Osteocyte (in vitro differentiated cells): ENCODE results near the gene CADM1. TPM values are rescaled to one million over a fixed set of nuclear protein-coding genes. Genes with fewer than 3 reads are reported as not detected.

ENCODE experiments used
- DNase-seq: peaks from one replicate; pipeline ENCODE4 v3.0.0; 2021; ENCODE audit warnings: mixed read lengths; ENCODE audit not compliant: unreplicated experiment; ENCODE audit errors: extremely low spot score
- H3K27ac Mint-ChIP-seq: one replicate; pipeline ENCODE4 v1.8.0; 2021; ENCODE audit warnings: mild to moderate bottlenecking, mixed read lengths; ENCODE audit not compliant: unreplicated experiment
- H3K27me3 Mint-ChIP-seq: one replicate; pipeline ENCODE4 v1.8.0; 2021; ENCODE audit warnings: mixed read lengths; ENCODE audit not compliant: unreplicated experiment
- H3K36me3 Mint-ChIP-seq: one replicate; pipeline ENCODE4 v1.8.0; 2021; ENCODE audit warnings: mixed read lengths; ENCODE audit not compliant: unreplicated experiment
- H3K4me1 Mint-ChIP-seq: one replicate; pipeline ENCODE4 v1.8.0; 2021; ENCODE audit warnings: mixed read lengths; ENCODE audit not compliant: unreplicated experiment
- H3K4me3 Mint-ChIP-seq: one replicate; pipeline ENCODE4 v1.8.0; 2021; ENCODE audit warnings: mild to moderate bottlenecking, moderate library complexity, mixed read lengths; ENCODE audit not compliant: unreplicated experiment
- H3K9me3 Mint-ChIP-seq: one replicate; pipeline ENCODE4 v1.8.0; 2021; ENCODE audit warnings: mixed read lengths; ENCODE audit not compliant: unreplicated experiment
- total RNA-seq: library from RNA; stranded (reverse); gene quantifications from 2 replicates; pipeline ENCODE4 v1.2.1, GENCODE V29; 2021
- TF ChIP-seq, protein P1 (sequence below): fragments of 200-600 bp; sonication (generic); IDR thresholded peaks from 2 replicates; pipeline ENCODE4 v1.5.0; 2021; ENCODE audit warnings: antibody characterized with exemption, mild to moderate bottlenecking, moderate library complexity

CADM1 gene
- total RNA-seq, 1 donor from 2014 or later: 24.2 TPM

DNA sequence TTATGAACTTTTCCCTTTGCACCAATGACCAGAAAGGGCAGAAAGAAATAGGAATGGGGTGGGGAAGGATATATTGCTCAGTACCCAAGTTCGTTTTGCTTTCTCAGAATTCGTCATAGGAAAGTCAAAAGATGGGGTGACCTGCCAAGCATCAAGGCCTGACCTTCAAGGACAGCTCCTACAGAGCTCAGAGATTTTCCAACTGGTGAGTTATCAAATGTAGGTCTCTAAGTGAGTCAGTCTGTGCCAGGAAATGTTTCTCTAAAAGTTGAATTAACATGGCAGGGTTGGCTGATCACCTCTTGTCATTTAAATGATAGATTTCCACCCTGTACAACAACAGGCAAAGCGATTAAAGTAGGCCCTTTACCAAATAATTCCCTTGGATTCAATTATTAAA is 307.2 kb downstream of the CADM1 start:
- Mint-ChIP-seq H3K27me3 (no peaks in the 10 kb centered on the region), H3K4me3 (no peak overlapping the region), H3K9me3 (no peaks in the 10 kb centered on the region), H3K4me1 (peaks cover 47% of the 10 kb centered on the region), H3K27ac (no peak overlapping the region), H3K36me3 (no peaks in the 10 kb centered on the region)
- no peak for DNase-seq
- TF ChIP-seq, protein P1, sequence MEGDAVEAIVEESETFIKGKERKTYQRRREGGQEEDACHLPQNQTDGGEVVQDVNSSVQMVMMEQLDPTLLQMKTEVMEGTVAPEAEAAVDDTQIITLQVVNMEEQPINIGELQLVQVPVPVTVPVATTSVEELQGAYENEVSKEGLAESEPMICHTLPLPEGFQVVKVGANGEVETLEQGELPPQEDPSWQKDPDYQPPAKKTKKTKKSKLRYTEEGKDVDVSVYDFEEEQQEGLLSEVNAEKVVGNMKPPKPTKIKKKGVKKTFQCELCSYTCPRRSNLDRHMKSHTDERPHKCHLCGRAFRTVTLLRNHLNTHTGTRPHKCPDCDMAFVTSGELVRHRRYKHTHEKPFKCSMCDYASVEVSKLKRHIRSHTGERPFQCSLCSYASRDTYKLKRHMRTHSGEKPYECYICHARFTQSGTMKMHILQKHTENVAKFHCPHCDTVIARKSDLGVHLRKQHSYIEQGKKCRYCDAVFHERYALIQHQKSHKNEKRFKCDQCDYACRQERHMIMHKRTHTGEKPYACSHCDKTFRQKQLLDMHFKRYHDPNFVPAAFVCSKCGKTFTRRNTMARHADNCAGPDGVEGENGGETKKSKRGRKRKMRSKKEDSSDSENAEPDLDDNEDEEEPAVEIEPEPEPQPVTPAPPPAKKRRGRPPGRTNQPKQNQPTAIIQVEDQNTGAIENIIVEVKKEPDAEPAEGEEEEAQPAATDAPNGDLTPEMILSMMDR: no peak

DNA sequence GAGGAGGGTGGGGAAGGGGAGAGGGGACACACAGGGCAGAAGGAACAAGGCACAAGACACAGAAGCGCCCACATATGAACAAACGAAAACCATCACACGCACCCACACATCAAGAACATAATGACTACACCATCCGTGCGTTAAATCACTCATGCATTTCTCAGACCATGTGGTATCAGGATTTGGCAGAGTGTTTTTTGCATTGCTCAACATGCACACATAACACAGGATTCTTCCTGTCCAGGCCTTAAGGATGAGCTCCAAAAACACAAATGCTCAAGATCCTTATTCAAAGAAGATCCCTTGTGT is 309.5 kb downstream of the CADM1 start:
- no peak overlapping the region for H3K27ac Mint-ChIP-seq
- DNase-seq: no peak
- peaks cover 26% of the 10 kb centered on the region for H3K4me1 Mint-ChIP-seq
- H3K27me3 Mint-ChIP-seq: no peaks in the 10 kb centered on the region
- TF ChIP-seq, protein P1: no peak
- H3K36me3 Mint-ChIP-seq: no peaks in the 10 kb centered on the region
- no peaks in the 10 kb centered on the region for H3K9me3 Mint-ChIP-seq
- H3K4me3 Mint-ChIP-seq: no peak overlapping the region

DNA sequence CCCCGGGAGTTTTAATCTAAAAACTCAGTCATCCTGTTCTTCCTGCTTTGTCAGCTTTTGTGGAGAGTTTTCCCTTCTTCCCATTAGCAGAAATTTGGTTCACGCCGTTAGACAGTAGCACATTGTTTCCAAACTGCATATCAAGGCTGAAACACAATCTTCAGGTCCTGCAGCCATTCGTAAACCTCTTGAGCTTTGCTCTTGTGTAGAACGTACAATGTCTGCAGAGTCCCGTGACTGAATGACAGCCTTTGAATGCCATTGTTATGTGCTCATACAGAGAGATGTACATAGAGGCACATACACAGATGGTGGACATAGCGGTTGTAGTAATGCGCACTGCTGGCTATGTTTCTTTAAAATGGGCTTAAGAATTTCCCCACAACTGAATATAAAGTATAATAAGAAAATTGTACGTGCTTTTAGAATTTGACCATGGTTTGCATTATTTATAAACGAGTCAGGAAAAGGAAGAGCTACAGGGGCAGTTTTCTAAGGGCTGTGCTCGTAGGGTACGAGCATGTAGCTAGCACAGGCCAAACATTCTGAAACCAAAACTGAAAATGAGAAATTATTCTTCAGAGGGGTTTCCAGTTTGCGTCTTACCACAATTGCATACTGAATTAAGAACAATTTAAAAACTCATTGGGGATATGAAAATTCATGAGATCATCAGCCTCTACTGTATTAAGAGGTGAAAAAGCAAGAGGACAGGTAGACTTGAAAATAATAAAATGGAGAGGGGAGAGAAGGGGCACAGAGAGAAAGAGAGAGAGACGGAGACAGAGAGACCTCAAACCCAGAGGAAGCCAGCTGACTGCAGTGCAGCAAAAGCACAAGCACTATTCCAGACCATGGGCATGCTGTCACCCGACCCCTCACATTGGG is 310.1 kb downstream of the CADM1 start:
- H3K9me3 Mint-ChIP-seq: no peaks in the 10 kb centered on the region
- TF ChIP-seq, protein P1: no peak
- no peak for DNase-seq
- no peak overlapping the region for H3K27ac Mint-ChIP-seq
- no peak overlapping the region for H3K4me3 Mint-ChIP-seq
- H3K4me1 Mint-ChIP-seq: peaks cover 20% of the 10 kb centered on the region
- H3K27me3 Mint-ChIP-seq: no peaks in the 10 kb centered on the region
- no peaks in the 10 kb centered on the region for H3K36me3 Mint-ChIP-seq

DNA sequence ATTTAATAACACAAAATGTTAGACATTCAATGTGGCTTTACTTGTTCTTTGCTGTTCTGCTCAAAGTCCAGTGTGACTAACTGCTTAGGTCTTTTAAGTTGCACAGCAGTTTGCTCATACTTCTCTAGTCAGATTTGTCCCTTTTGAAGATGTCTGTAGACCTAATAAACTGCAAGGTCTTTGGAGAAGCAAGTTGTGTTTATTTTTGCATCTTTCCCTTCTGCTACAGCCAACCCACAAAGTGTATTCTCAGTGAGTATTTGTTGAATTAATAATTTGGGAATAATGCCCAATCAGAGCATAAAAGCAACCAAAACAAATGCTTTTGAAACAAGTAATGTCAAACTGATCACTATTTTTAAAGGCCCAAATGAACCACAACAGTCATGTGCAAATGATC is 312.5 kb downstream of the CADM1 start:
- H3K9me3 Mint-ChIP-seq: no peaks in the 10 kb centered on the region
- no peak overlapping the region for H3K4me3 Mint-ChIP-seq
- no peak for DNase-seq
- no peak overlapping the region for H3K27ac Mint-ChIP-seq
- TF ChIP-seq, protein P1: no peak
- no peaks in the 10 kb centered on the region for H3K36me3 Mint-ChIP-seq
- no peaks in the 10 kb centered on the region for H3K27me3 Mint-ChIP-seq
- peaks cover 8% of the 10 kb centered on the region for H3K4me1 Mint-ChIP-seq

DNA sequence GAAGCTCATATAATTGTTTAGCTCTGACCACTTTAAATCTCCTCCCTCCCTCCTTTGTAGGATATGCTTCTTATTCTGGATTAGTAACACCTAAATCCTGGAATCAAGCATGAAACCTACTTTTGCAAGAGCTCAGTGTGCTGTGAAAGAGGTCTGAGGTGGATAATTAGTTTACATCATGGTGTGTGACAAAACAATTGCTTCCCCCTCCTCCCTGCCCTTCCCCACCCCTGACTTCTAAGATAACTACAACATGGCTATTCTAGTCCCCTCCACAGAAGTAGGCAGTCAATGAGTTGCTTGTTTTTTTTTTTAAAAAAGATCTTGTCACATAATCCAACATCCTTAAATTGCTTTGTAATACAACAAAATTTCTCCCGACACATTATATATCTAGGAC is 314.0 kb downstream of the CADM1 start:
- no peak overlapping the region for H3K4me3 Mint-ChIP-seq
- TF ChIP-seq, protein P1: no peak
- no peak overlapping the region for H3K27ac Mint-ChIP-seq
- no peaks in the 10 kb centered on the region for H3K27me3 Mint-ChIP-seq
- H3K36me3 Mint-ChIP-seq: no peaks in the 10 kb centered on the region
- no peaks in the 10 kb centered on the region for H3K9me3 Mint-ChIP-seq
- no peak for DNase-seq
- peaks cover 8% of the 10 kb centered on the region for H3K4me1 Mint-ChIP-seq
